HG02623 (cell line): ENCODE measurements around the gene ERGIC2.
"Not testable (repeated sequence)": the region's sequence is repeated elsewhere in the genome, so short reads cannot be mapped to it uniquely, and the experiment has no call there.

Source experiments
- ATAC-seq: cut with Tn5 transposase; IDR thresholded peaks from one replicate; pipeline ENCODE4 v1.9.1; 2021; ENCODE audit warnings: moderate library complexity; ENCODE audit not compliant: unreplicated experiment

Gene ERGIC2

GRCh38 chr12:29306266-29306665, 74.7 kb downstream of the ERGIC2 start:
- no peak for ATAC-seq

- no peak for ATAC-seq
These were observed 76.6 kb downstream of the ERGIC2 start for GRCh38 chr12:29304388-29304787.

GRCh38 chr12:29301114-29301513, 79.9 kb downstream of the ERGIC2 start:
- ATAC-seq, result no peak

GRCh38 chr12:29299633-29300032, 81.3 kb downstream of the ERGIC2 start:
- ATAC-seq, result no peak

GRCh38 chr12:29291226-29291625, 89.7 kb downstream of the ERGIC2 start:
- no peak for ATAC-seq

GRCh38 chr12:29290475-29290874, 90.5 kb downstream of the ERGIC2 start:
- ATAC-seq, result not testable (repeated sequence)

- ATAC-seq, result no peak
These were observed 92.9 kb downstream of the ERGIC2 start for GRCh38 chr12:29288031-29288430.

GRCh38 chr12:29287622-29288021, 93.3 kb downstream of the ERGIC2 start:
- ATAC-seq, result no peak
